ENCODE measurements around the gene TRIML2. TPM values are rescaled to one million over a fixed set of nuclear protein-coding genes. Genes with fewer than 3 reads are reported as not detected.

The TRIML2 gene
- total and polyA plus RNA-seq, 4 donors: not detected

DNA sequence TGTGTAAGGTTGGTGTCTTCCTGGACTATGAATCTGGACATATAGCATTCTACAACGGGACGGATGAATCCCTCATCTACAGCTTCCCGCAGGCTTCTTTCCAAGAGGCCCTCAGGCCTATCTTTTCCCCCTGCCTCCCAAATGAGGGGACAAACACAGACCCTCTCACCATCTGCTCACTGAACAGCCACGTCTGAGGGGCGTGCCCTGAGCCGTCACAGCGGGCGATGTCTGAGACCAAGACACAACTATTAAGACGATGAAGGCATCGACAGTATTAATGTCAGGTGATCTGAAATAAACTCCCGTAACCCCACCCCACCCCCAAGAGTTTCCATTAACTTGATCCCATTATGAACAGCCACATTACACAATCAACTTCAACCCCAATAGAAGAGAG, 37.8 kb upstream of the TRIML2 start:
- no peaks in the 10 kb centered on the region for H3K9me3 ChIP-seq (ENCODE audit: control insufficient read depth in 4 of 4, low read length in 3 of 4)
- 87% methylated on average over 11 of the region's 11 CpGs for WGBS
- H3K27me3 ChIP-seq (ENCODE audit: control insufficient read depth in 4 of 4, insufficient read depth in 4 of 4, low read length in 3 of 4): no peaks in the 10 kb centered on the region
- TF ChIP-seq FOXA1 (IDR thresholded peaks at IDR 0.05) (no peak), HNF4A (conservative IDR thresholded peaks at IDR 0.05) (no peak)
- no peaks in the 10 kb centered on the region for H3K36me3 ChIP-seq (ENCODE audit: control insufficient read depth in 4 of 4, insufficient read depth in 3 of 4, low read depth in 1 of 4, low read length in 3 of 4)
- no peaks in the 10 kb centered on the region for H3K4me1 ChIP-seq (ENCODE audit: control insufficient read depth in 4 of 4, insufficient read depth in 4 of 4, low read length in 3 of 4)
- no peak overlapping the region for H3K4me3 ChIP-seq (ENCODE audit: low read depth in 1 of 3, low read length in 3 of 3)
- no peak overlapping the region for H3K27ac ChIP-seq (ENCODE audit: low read depth in 1 of 2, low read length in 2 of 2)
- no peak for DNase-seq (ENCODE audit: low spot score)
- H3K9ac ChIP-seq (ENCODE audit: low read depth in 1 of 2, low read length in 2 of 2): no peak overlapping the region

GRCh38 chr4:188146618-188147017, 37.2 kb upstream of the TRIML2 start:
- H3K27me3 ChIP-seq (ENCODE audit: control insufficient read depth in 4 of 4, insufficient read depth in 4 of 4, low read length in 3 of 4): no peaks in the 10 kb centered on the region
- TF ChIP-seq, protein P1, sequence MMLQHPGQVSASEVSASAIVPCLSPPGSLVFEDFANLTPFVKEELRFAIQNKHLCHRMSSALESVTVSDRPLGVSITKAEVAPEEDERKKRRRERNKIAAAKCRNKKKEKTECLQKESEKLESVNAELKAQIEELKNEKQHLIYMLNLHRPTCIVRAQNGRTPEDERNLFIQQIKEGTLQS (IDR thresholded peaks at IDR 0.05): no peak
- TF ChIP-seq JUND (IDR thresholded peaks at IDR 0.05) (no peak), RXRA (IDR thresholded peaks at IDR 0.05) (no peak), FOXA1 (IDR thresholded peaks at IDR 0.05) (no peak), TAF1 (conservative IDR thresholded peaks at IDR 0.05) (no peak), SP1 (IDR thresholded peaks at IDR 0.05) (no peak), HNF4A (conservative IDR thresholded peaks at IDR 0.05) (no peak), FOXA2 (IDR thresholded peaks at IDR 0.05) (no peak), NR2F2 (IDR thresholded peaks at IDR 0.05) (no peak), REST (IDR thresholded peaks at IDR 0.05) (no peak), HNF4G (IDR thresholded peaks at IDR 0.05) (no peak), YY1 (IDR thresholded peaks at IDR 0.05) (no peak), EGR1 (IDR thresholded peaks at IDR 0.05; ENCODE audit: low read depth in 2 of 2) (no peak)
- TF ChIP-seq, protein P2, sequence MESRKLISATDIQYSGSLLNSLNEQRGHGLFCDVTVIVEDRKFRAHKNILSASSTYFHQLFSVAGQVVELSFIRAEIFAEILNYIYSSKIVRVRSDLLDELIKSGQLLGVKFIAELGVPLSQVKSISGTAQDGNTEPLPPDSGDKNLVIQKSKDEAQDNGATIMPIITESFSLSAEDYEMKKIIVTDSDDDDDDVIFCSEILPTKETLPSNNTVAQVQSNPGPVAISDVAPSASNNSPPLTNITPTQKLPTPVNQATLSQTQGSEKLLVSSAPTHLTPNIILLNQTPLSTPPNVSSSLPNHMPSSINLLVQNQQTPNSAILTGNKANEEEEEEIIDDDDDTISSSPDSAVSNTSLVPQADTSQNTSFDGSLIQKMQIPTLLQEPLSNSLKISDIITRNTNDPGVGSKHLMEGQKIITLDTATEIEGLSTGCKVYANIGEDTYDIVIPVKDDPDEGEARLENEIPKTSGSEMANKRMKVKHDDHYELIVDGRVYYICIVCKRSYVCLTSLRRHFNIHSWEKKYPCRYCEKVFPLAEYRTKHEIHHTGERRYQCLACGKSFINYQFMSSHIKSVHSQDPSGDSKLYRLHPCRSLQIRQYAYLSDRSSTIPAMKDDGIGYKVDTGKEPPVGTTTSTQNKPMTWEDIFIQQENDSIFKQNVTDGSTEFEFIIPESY (IDR thresholded peaks at IDR 0.05): no peak
- TF ChIP-seq, protein P3, sequence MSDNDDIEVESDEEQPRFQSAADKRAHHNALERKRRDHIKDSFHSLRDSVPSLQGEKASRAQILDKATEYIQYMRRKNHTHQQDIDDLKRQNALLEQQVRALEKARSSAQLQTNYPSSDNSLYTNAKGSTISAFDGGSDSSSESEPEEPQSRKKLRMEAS (IDR thresholded peaks at IDR 0.05): no peak
- no peak overlapping the region for H3K27ac ChIP-seq (ENCODE audit: low read depth in 1 of 2, low read length in 2 of 2)
- H3K9ac ChIP-seq (ENCODE audit: low read depth in 1 of 2, low read length in 2 of 2): no peak overlapping the region
- WGBS: 82% methylated on average over 11 of the region's 11 CpGs
- no peak overlapping the region for H3K4me3 ChIP-seq (ENCODE audit: low read depth in 1 of 3, low read length in 3 of 3)
- no peaks in the 10 kb centered on the region for H3K9me3 ChIP-seq (ENCODE audit: control insufficient read depth in 4 of 4, low read length in 3 of 4)
- H3K4me1 ChIP-seq (ENCODE audit: control insufficient read depth in 4 of 4, insufficient read depth in 4 of 4, low read length in 3 of 4): no peaks in the 10 kb centered on the region
- H3K36me3 ChIP-seq (ENCODE audit: control insufficient read depth in 4 of 4, insufficient read depth in 3 of 4, low read depth in 1 of 4, low read length in 3 of 4): no peaks in the 10 kb centered on the region
- DNase-seq (ENCODE audit: low spot score): no peak
